Measurements from ENCODE around the gene SENP5. TPM values are rescaled to one million over a fixed set of nuclear protein-coding genes. Genes with fewer than 3 reads are reported as not detected.

SENP5 gene
- total and polyA plus RNA-seq, 4 donors: 29.0 to 64.9 (median 40.1) TPM

DNA sequence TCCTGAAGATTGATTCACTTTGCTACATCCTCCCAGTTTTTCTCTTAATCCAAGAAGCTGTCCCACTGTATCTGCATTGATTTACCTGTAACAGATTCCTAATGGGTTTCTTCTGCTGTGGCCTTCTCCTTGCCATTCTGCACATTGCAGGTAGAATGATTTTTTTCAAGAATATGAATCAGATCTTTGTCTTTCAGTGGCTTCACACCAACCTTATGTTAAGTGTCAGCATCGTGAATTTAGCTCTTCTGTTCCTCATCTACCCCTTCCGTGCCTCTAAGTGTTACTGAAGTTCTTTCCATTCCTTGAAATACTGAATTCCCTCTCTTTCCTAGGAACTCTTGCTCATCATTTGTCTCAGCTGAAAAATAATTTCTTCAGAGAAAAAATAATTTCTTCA, 7.5 kb downstream of the SENP5 start:
- H3K4me3 ChIP-seq (ENCODE audit: low read depth, low read length): no peak overlapping the region
- H3K36me3 ChIP-seq (ENCODE audit: control insufficient read depth, insufficient read depth, low read length): peaks cover 4% of the 10 kb centered on the region
- H3K27ac ChIP-seq (ENCODE audit: low read depth, low read length): no peak overlapping the region
- no peaks in the 10 kb centered on the region for H3K4me1 ChIP-seq (ENCODE audit: control insufficient read depth, insufficient read depth, low read length)
- WGBS (ENCODE audit: insufficient coverage): 88% methylated on average over 2 of the region's 2 CpGs
- no peak for DNase-seq (ENCODE audit: low read depth in 4 of 6, low spot score in 6 of 6)
- H3K9me3 ChIP-seq (ENCODE audit: control insufficient read depth, insufficient read depth, low read length): no peaks in the 10 kb centered on the region
- H3K27me3 ChIP-seq (ENCODE audit: control insufficient read depth, insufficient read depth, low read length): no peaks in the 10 kb centered on the region

DNA sequence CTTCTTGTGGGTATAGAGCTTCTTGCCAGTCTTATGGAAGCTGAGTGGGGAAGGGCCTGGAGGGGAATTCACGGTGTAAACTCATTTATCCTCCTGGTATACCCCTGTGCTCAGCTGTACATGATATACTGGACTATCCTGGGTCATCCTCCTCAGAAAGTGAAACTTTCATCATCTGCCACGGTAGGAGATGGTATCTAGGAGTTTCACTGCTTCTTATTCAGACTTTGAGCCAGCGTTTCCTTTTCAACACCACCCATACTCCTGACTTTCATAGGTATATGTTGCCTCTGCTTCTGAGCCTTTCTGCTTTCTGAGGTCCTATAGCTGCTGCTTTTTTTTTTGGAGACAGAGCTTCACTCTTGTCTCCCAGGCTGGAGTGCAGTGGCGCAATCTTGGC, 15.6 kb downstream of the SENP5 start:
- no peak overlapping the region for H3K4me3 ChIP-seq (ENCODE audit: low read depth, low read length)
- DNase-seq (ENCODE audit: low read depth in 4 of 6, low spot score in 6 of 6): no peak
- H3K9me3 ChIP-seq (ENCODE audit: control insufficient read depth, insufficient read depth, low read length): no peaks in the 10 kb centered on the region
- H3K36me3 ChIP-seq (ENCODE audit: control insufficient read depth, insufficient read depth, low read length): peaks cover 11% of the 10 kb centered on the region
- H3K27ac ChIP-seq (ENCODE audit: low read depth, low read length): no peak overlapping the region
- H3K27me3 ChIP-seq (ENCODE audit: control insufficient read depth, insufficient read depth, low read length): no peaks in the 10 kb centered on the region
- 100% methylated on average over 1 of the region's 4 CpGs for WGBS (ENCODE audit: insufficient coverage)
- H3K4me1 ChIP-seq (ENCODE audit: control insufficient read depth, insufficient read depth, low read length): no peaks in the 10 kb centered on the region

DNA sequence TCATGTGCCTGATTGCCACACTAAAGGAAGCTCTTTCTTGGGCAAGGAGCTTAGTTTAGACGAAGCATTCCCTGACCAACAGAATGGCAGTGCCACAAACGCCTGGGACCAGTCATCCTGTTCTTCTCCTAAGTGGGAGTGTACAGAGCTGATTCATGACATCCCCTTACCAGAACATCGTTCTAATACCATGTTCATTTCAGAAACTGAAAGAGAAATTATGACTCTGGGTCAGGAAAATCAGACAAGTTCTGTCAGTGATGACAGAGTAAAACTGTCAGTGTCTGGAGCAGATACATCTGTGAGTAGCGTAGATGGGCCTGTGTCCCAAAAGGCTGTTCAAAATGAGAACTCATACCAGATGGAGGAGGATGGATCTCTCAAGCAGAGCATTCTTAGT, 18.4 kb downstream of the SENP5 start:
- no peak overlapping the region for H3K4me3 ChIP-seq (ENCODE audit: low read depth, low read length)

GRCh38 chr3:196889844-196890708, 22.4 kb downstream of the SENP5 start:
- WGBS (ENCODE audit: insufficient coverage): 95% methylated on average over 5 of the region's 6 CpGs
- Histone ChIP-seq H3K4me3 (ENCODE audit: low read depth, low read length) (no peak overlapping the region), H3K36me3 (ENCODE audit: control insufficient read depth, insufficient read depth, low read length) (peaks cover 8% of the 10 kb centered on the region), H3K27ac (ENCODE audit: low read depth, low read length) (no peak overlapping the region), H3K4me1 (ENCODE audit: control insufficient read depth, insufficient read depth, low read length) (no peaks in the 10 kb centered on the region), H3K9me3 (ENCODE audit: control insufficient read depth, insufficient read depth, low read length) (no peaks in the 10 kb centered on the region), H3K27me3 (ENCODE audit: control insufficient read depth, insufficient read depth, low read length) (no peaks in the 10 kb centered on the region)
- DNase-seq (ENCODE audit: low read depth in 4 of 6, low spot score in 6 of 6): no peak

More for the DNA sequence above, 18.4 kb downstream of the SENP5 start:
- WGBS (ENCODE audit: insufficient coverage): 90% methylated on average over 2 of the region's 4 CpGs
- peaks cover 8% of the 10 kb centered on the region for H3K36me3 ChIP-seq (ENCODE audit: control insufficient read depth, insufficient read depth, low read length)
- no peaks in the 10 kb centered on the region for H3K4me1 ChIP-seq (ENCODE audit: control insufficient read depth, insufficient read depth, low read length)
- H3K9me3 ChIP-seq (ENCODE audit: control insufficient read depth, insufficient read depth, low read length): no peaks in the 10 kb centered on the region
- DNase-seq (ENCODE audit: low read depth in 4 of 6, low spot score in 6 of 6): no peak
- H3K27me3 ChIP-seq (ENCODE audit: control insufficient read depth, insufficient read depth, low read length): no peaks in the 10 kb centered on the region
- H3K27ac ChIP-seq (ENCODE audit: low read depth, low read length): no peak overlapping the region

- no peaks in the 10 kb centered on the region for H3K36me3 ChIP-seq (ENCODE audit: control insufficient read depth, insufficient read depth, low read length)
Measured at GRCh38 chr3:196894557-196895295, 27.0 kb downstream of the SENP5 start.

DNA sequence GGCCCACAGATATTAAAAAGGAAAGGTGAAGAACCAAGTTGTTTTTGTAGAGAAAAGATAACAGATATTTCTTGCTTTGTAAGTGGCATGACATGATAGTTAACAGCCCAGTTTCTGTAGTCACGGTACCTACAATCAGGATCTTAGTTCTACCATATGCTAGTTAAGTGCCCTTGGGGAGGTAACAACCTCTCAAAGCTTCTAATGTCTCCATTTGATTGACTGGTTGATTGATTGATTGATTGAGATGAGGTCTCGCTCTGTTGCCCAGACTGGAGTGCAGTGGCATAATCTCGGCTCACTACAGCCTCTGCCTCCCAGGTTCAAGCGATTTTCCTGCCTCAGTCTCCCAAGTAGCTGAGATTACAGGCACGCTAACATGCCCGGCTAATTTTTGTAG, 28.5 kb downstream of the SENP5 start:
- Histone ChIP-seq H3K4me3 (ENCODE audit: low read depth, low read length) (no peak overlapping the region), H3K27me3 (ENCODE audit: control insufficient read depth, insufficient read depth, low read length) (no peaks in the 10 kb centered on the region), H3K36me3 (ENCODE audit: control insufficient read depth, insufficient read depth, low read length) (peaks cover 9% of the 10 kb centered on the region), H3K27ac (ENCODE audit: low read depth, low read length) (no peak overlapping the region), H3K4me1 (ENCODE audit: control insufficient read depth, insufficient read depth, low read length) (no peaks in the 10 kb centered on the region), H3K9me3 (ENCODE audit: control insufficient read depth, insufficient read depth, low read length) (no peaks in the 10 kb centered on the region)
- WGBS (ENCODE audit: insufficient coverage): 100% methylated on average over 5 of the region's 6 CpGs
- no peak for DNase-seq (ENCODE audit: low read depth in 4 of 6, low spot score in 6 of 6)

More at GRCh38 chr3:196894557-196895295, 27.0 kb downstream of the SENP5 start:
- Histone ChIP-seq H3K4me3 (ENCODE audit: low read depth, low read length) (no peak overlapping the region), H3K27ac (ENCODE audit: low read depth, low read length) (no peak overlapping the region), H3K4me1 (ENCODE audit: control insufficient read depth, insufficient read depth, low read length) (no peaks in the 10 kb centered on the region), H3K27me3 (ENCODE audit: control insufficient read depth, insufficient read depth, low read length) (no peaks in the 10 kb centered on the region), H3K9me3 (ENCODE audit: control insufficient read depth, insufficient read depth, low read length) (no peaks in the 10 kb centered on the region)
- WGBS (ENCODE audit: insufficient coverage): 95% methylated on average over 5 of the region's 13 CpGs
- DNase-seq (ENCODE audit: low read depth in 4 of 6, low spot score in 6 of 6): no peak

GRCh38 chr3:196901768-196902167, 34.0 kb downstream of the SENP5 start:
- WGBS (ENCODE audit: insufficient coverage): no CpG with 5 or more reads among the region's 1 CpG
- no peak for DNase-seq (ENCODE audit: low read depth in 4 of 6, low spot score in 6 of 6)
- Histone ChIP-seq H3K27ac (ENCODE audit: low read depth, low read length) (no peak overlapping the region), H3K9me3 (ENCODE audit: control insufficient read depth, insufficient read depth, low read length) (no peaks in the 10 kb centered on the region), H3K4me3 (ENCODE audit: low read depth, low read length) (no peak overlapping the region), H3K4me1 (ENCODE audit: control insufficient read depth, insufficient read depth, low read length) (no peaks in the 10 kb centered on the region), H3K27me3 (ENCODE audit: control insufficient read depth, insufficient read depth, low read length) (no peaks in the 10 kb centered on the region), H3K36me3 (ENCODE audit: control insufficient read depth, insufficient read depth, low read length) (peaks cover 36% of the 10 kb centered on the region)

DNA sequence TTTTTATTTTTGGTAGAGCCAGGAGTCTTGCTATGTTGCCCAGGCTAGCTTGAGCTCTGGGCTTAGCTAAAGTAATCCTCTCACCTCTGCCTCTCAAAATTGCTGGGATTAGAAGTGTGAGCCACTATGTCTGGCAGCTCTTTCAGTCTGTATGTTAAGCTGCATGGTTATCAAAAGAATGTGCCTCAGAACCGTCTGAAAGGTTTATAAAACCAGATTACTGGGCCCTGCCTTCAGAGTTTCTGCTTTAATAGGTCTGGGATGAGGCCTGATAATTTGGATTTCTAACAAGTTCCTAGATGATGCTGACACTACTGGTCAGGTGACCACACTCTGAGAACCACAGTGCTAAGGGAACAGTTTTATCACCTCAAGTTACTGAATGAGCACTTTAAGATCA, 34.6 kb downstream of the SENP5 start:
- H3K27ac ChIP-seq (ENCODE audit: low read depth, low read length): no peak overlapping the region
- no peaks in the 10 kb centered on the region for H3K9me3 ChIP-seq (ENCODE audit: control insufficient read depth, insufficient read depth, low read length)
- peaks cover 39% of the 10 kb centered on the region for H3K36me3 ChIP-seq (ENCODE audit: control insufficient read depth, insufficient read depth, low read length)
- no peak overlapping the region for H3K4me3 ChIP-seq (ENCODE audit: low read depth, low read length)
- H3K4me1 ChIP-seq (ENCODE audit: control insufficient read depth, insufficient read depth, low read length): no peaks in the 10 kb centered on the region
- no peaks in the 10 kb centered on the region for H3K27me3 ChIP-seq (ENCODE audit: control insufficient read depth, insufficient read depth, low read length)
- no CpG with 5 or more reads among the region's 1 CpG for WGBS (ENCODE audit: insufficient coverage)
- DNase-seq (ENCODE audit: low read depth in 4 of 6, low spot score in 6 of 6): no peak

- Histone ChIP-seq H3K27ac (ENCODE audit: low read depth, low read length) (no peak overlapping the region), H3K36me3 (ENCODE audit: control insufficient read depth, insufficient read depth, low read length) (peaks cover 42% of the 10 kb centered on the region), H3K4me3 (ENCODE audit: low read depth, low read length) (no peak overlapping the region), H3K4me1 (ENCODE audit: control insufficient read depth, insufficient read depth, low read length) (no peaks in the 10 kb centered on the region), H3K27me3 (ENCODE audit: control insufficient read depth, insufficient read depth, low read length) (no peaks in the 10 kb centered on the region), H3K9me3 (ENCODE audit: control insufficient read depth, insufficient read depth, low read length) (no peaks in the 10 kb centered on the region)
- no peak for DNase-seq (ENCODE audit: low read depth in 4 of 6, low spot score in 6 of 6)
- 100% methylated on average over 2 of the region's 2 CpGs for WGBS (ENCODE audit: insufficient coverage)
Measured at GRCh38 chr3:196903740-196904139, 36.0 kb downstream of the SENP5 start.

Measured in spinal cord (tissue), 10 donors.